8988T (cell line): Measurements from ENCODE around the gene RGN.
A peak's percentile ranks its signal among the peaks of the same experiment; 100 is the strongest.
"Not testable (repeated sequence)": the region's sequence is repeated elsewhere in the genome, so short reads cannot be mapped to it uniquely, and the experiment has no call there.

ENCODE experiments used
- DNase-seq: peaks from one replicate; pipeline ENCODE4 v3.0.0; 2011

Gene RGN

GRCh38 chrX:47078129-47079043 is at the start of gene RGN:
Gene RGN, plus strand, starts transcription at chrX:47078443. Its CDS starts 2,702 bp downstream, at chrX:47081145.
- no peak for DNase-seq

GRCh38 chrX:47030339-47030738 is 47.9 kb upstream of the RGN start:
- DNase-seq: peak; percentile 22

- DNase-seq: no peak
Measured at GRCh38 chrX:47047989-47048388, 30.3 kb upstream of the RGN start.

- no peak for DNase-seq
Measured at GRCh38 chrX:47059142-47059874, 18.9 kb upstream of the RGN start.

- DNase-seq: no peak
Measured at GRCh38 chrX:47060708-47061107, 17.5 kb upstream of the RGN start.

- no peak for DNase-seq
Measured at GRCh38 chrX:47061238-47061919, 16.9 kb upstream of the RGN start.

- no peak for DNase-seq
Measured at GRCh38 chrX:47063179-47063578, 15.1 kb upstream of the RGN start.

GRCh38 chrX:47068214-47068613 is 10.0 kb upstream of the RGN start:
- DNase-seq: no peak

GRCh38 chrX:47068720-47069119 is 9.5 kb upstream of the RGN start:
- no peak for DNase-seq

- no peak for DNase-seq
Measured at GRCh38 chrX:47080215-47080914, 2.1 kb downstream of the RGN start.

GRCh38 chrX:47080915-47081236 is 2.6 kb downstream of the RGN start:
- no peak for DNase-seq

- no peak for DNase-seq
Measured at GRCh38 chrX:47091149-47091775, 13.0 kb downstream of the RGN start.

- DNase-seq: peak; percentile 21
Measured at GRCh38 chrX:47093248-47093647, 15.0 kb downstream of the RGN start.

- no peak for DNase-seq
Measured at GRCh38 chrX:47093860-47094259, 15.6 kb downstream of the RGN start.

GRCh38 chrX:47097018-47097417 is 18.8 kb downstream of the RGN start:
- DNase-seq: no peak

GRCh38 chrX:47098338-47099094 is 20.3 kb downstream of the RGN start:
- DNase-seq: no peak

GRCh38 chrX:47101206-47101605 is 23.0 kb downstream of the RGN start:
- no peak for DNase-seq

GRCh38 chrX:47110936-47111615 is 32.8 kb downstream of the RGN start:
- DNase-seq: not testable (repeated sequence)

- DNase-seq: no peak
Measured at GRCh38 chrX:47112316-47112954, 34.2 kb downstream of the RGN start.

- not testable (repeated sequence) for DNase-seq
Measured at GRCh38 chrX:47116551-47117110, 38.4 kb downstream of the RGN start.
